Fibroblast of pulmonary artery (primary cell): ENCODE data around the gene SLC9A9.

Experiments used
- DNase-seq: peaks from one replicate; pipeline ENCODE4 v3.0.0-alpha.2; 2010; ENCODE audit warnings: low read depth
- H3K4me3 ChIP-seq: replicated peaks from 2 replicates; pipeline ENCODE4 v1.5.1; 2011; ENCODE audit warnings: low read depth, mild to moderate bottlenecking, control low read depth, low read length, moderate library complexity
- CTCF ChIP-seq: IDR thresholded peaks from 2 replicates; pipeline ENCODE4 v1.5.1; 2011; ENCODE audit warnings: mild to moderate bottlenecking, control low read depth, low read length, inconsistent platforms; ENCODE audit errors: missing control alignments

Gene SLC9A9

GRCh38 chr3:143343944-143344343, 504.3 kb downstream of the SLC9A9 start:
- TF ChIP-seq CTCF = no peak
- H3K4me3 ChIP-seq = no peak overlapping the region
- DNase-seq = no peak

GRCh38 chr3:143343031-143343430, 505.2 kb downstream of the SLC9A9 start:
- no peak for TF ChIP-seq CTCF
- H3K4me3 ChIP-seq = no peak overlapping the region
- no peak for DNase-seq

DNA sequence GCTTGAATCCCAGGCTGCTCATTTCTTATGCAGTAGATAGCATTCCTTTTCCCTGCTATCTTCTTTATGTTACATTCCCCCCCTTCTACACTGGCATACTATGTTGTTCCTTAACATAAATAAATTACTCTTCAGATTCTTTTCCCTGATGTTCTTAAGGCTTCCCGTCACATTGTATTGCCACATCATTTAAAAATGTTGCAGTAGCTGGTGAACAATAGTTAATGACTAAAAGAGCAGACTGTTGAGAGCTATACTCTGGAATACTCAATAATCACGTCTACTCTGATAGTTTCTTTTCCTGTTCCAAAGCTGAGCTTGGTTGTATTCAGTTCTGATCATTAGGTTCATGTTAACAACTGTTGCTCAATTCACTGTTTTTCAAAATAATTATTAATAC, 508.8 kb downstream of the SLC9A9 start:
- no peak for TF ChIP-seq CTCF
- no peak overlapping the region for H3K4me3 ChIP-seq
- DNase-seq = no peak

- DNase-seq = no peak
- no peak overlapping the region for H3K4me3 ChIP-seq
- TF ChIP-seq CTCF = no peak
These were observed 510.9 kb downstream of the SLC9A9 start for GRCh38 chr3:143337387-143337786.

DNA sequence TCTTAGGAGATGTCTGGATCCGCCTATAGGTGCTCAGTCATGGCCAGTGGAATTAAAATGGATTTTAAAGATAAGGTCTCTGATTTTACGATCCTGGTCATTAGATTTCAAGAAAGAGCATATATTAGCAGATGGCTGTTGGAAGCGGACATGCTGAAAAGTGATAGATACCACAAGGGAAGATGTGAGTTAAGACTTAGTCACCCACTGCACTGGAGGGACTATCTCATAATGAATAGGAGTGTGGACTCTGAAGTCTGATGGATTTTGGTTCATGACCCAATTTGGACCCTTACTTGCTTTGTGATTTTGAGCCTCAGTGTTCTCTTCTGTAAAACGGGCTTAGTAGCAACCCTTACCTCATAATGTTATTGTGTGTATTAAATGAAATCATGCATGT, 514.0 kb downstream of the SLC9A9 start:
- DNase-seq = no peak
- no peak for TF ChIP-seq CTCF
- no peak overlapping the region for H3K4me3 ChIP-seq

- no peak for DNase-seq
- TF ChIP-seq CTCF = no peak
- no peak overlapping the region for H3K4me3 ChIP-seq
These were observed 514.9 kb downstream of the SLC9A9 start for GRCh38 chr3:143333367-143333766.

- no peak for TF ChIP-seq CTCF
- H3K4me3 ChIP-seq = no peak overlapping the region
- DNase-seq = no peak
These were observed 516.2 kb downstream of the SLC9A9 start for GRCh38 chr3:143332026-143332425.
